Lung microvascular endothelial cell (primary cell): ENCODE results near the gene GABRE. TPM values are rescaled to one million over a fixed set of nuclear protein-coding genes. Genes with fewer than 3 reads are reported as not detected.
"Not testable (repeated sequence)": the region's sequence is repeated elsewhere in the genome, so short reads cannot be mapped to it uniquely, and the experiment has no call there.

Experiments
- DNase-seq, 2 donors: peaks; one replicate each; pipeline versions ENCODE4 v3.0.0 to v3.0.0-alpha.2; 2010; ENCODE audit warnings: low read depth in 2 of 2
- total RNA-seq: library from RNA; depleted of rRNA; stranded (reverse); fragments of >200 nt; gene quantifications from 2 replicates; pipeline ENCODE4 v1.2.1, GENCODE V29; 2014

GABRE gene
- total RNA-seq, 1 donor from 2014 or later: 20.0 TPM

DNA sequence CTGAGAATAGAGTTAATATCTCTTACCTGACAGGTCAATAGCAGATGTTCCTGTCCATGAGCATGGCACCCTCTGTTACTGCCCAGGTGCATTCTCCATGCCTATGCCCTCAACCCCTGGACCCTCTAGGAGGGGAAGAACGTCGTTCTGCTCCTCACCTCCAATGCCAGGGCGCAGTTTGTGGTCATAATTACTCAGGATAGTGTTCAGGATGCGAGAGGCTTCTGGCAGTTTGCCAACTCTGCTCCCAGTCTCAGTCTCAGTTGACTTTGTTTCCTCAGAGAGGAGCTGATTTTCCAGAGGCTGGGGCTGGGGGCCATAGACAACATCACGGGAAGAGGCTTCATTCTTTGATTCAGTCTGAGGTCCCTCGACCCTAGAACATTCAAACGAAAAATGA, 4.4 kb downstream of the GABRE start:
- DNase-seq: peak in 1 of 2 donors; percentile 10

DNA sequence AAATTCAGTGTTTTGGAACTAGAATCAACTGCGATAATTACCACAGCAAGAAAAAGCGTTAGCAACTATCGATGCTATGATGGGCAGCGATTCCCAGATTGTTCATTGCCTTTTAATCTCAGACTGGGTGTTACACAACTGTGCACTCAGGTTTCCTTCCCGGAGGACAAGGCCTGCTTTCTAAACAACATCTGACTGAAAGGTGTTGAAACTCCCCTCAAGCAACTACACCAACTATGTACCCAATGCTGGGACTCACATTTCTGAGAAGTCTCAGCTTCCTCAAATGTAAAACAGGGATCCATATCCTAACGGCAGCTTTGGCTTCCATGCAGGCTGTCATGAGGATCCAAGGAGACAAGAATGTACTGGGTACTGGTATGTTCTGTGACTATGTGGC, 8.2 kb downstream of the GABRE start:
- DNase-seq: no peak

DNA sequence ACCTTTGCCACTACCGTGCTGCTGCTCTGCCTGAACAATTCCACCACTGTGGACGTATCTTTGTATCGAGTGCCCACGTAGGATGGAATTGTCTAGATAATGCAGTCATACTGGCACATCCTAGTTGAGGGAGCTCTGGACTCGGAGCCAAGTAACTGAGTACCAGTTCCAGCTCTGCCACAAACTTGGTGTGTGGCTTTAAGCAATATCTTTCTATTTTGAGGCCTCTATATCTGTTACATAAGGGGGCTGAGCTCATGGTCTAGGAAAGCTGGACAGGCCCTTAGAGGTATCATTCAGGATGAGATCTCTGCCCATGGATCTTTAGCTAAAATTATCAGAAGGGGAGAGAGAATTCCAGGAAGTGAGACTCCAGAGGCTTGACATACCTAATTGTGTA, 12.4 kb downstream of the GABRE start:
- DNase-seq: no peak

DNA sequence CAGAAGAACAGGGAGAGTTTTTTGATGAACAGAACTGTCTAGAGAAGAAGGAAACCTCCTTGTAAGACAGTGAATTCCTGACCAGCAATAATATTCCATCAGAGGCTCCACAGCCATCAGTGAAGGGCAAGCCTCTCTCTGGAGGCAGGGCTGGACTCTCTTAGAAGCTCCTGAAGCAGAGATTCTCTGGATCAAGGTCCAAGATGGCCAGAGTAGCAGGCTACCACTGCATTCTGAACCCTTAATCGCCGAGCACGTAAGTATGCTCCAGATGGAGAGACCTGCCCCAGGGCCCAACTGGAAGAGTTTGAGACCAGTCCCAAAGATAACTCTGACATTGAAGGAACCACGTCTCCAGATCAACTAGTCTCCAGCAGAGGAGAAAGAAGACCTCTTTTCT, 16.4 kb downstream of the GABRE start:
- no peak for DNase-seq

DNA sequence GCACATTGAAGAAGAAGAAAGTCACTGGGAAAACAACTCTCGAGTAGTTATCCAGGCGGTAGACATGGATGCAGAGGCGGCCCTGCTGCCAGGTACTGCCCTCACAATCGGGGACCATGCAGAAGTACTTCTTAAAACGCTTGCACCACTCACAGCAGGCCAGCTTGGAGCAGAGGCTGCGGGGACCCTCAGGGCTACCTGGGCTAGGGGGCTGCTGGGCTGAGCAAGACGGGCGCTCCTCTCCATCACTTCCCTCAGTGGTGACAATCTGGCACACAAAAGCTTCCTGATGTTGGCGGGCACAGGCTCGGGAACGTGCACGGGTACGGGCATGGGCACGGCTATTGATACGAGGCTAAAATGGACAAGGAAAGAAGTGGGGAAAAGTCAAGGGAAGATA, 19.7 kb downstream of the GABRE start:
- no peak for DNase-seq

DNA sequence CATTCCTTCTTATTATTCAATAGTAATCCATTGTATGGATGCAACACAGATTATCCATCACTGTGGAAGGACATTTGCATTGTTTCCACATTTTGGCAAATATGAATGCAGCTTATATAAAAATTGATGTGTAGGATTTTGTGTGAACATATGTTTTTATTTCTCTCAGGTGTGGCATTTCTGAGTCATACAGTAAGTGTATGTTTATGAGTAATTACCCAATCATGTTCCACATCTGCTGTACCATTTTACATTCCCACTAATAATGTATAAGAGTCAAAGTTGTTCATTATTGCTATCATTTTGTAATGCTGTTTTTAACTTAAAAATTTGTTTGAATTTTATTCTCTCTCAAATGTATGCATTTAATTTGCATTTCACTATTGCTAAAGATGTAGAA, 36.3 kb downstream of the GABRE start:
- DNase-seq: no peak

DNA sequence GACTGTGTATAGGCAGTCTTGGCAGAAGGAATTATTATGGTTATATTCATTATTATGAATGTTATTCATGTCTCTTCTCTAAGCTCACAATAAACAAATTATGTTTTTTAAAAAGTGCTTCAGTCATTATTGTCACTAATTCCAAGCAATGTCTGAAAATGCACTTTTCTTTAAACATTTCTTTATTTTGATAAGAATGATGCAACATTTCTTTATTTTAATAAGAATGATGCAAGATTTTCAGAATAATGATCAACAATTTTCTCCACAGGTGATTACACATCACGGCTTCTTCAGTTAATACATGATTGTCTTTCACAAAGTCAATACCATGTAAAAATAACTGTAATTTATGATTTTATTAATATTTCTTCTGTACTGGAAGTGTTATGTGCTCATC, 39.1 kb downstream of the GABRE start:
- DNase-seq: no peak

DNA sequence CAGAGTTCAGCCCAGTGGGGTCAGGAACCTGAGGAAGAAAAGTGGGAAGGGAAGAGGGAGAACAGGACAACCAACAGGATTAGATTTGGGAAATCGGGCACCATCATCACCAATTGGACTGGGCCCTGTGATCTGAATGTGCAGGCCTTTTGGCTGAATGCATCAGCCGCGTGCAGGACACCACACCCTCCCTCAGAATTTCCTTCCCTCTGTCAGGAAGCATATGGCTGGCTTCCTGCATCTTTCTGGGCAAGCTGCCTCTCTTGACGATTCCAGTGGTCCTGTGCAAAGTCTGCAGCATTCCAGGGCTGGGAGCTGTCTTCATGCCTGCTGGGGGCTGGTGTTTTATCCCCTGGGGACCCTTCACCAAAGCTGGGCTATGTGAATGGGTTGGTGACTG, 45.4 kb downstream of the GABRE start:
- no peak for DNase-seq

DNA sequence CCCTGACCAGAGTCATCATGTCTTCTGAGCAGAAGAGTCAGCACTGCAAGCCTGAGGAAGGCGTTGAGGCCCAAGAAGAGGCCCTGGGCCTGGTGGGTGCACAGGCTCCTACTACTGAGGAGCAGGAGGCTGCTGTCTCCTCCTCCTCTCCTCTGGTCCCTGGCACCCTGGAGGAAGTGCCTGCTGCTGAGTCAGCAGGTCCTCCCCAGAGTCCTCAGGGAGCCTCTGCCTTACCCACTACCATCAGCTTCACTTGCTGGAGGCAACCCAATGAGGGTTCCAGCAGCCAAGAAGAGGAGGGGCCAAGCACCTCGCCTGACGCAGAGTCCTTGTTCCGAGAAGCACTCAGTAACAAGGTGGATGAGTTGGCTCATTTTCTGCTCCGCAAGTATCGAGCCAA, 50.8 kb downstream of the GABRE start:
- no peak for DNase-seq

DNA sequence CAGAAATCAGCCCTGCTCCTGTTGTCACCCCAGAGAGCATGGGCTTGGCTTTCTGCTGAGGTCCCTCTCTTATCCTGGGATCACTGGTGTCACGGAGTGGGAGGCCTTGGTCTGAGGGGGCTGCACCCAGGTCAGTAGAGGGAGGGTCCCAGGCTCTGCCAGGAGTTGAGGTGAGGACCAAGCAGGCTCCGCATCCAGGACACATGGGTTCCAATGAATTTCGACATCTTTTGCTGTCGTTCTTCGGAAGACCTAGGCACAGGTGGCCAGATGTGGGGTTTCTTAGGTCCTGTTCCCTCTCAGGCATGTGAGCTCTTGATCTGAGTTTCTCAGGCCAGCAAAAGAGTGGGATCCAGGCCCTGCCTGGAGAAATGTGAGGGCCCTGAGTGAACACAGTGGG, 51.8 kb downstream of the GABRE start:
- no peak for DNase-seq

DNA sequence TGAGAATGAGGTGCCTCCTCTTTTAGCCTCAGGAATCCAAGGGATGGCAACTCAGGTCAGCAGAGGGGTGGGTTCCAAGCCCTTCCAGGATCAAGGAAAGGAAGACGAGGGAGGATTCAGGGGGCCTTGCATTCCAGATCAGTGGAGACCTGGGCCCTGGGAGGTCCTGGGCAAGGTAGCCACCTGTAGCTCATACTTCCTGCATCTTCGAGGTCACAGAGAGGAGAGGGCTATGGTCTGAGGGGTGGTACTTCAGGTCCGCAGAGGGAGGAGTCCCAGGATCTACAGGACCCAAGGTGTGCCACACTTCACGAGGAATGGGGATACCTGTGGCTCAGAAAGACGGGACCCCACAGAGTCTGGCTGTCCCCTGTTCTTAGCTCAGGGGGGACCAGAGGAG, 52.6 kb downstream of the GABRE start:
- no peak for DNase-seq

DNA sequence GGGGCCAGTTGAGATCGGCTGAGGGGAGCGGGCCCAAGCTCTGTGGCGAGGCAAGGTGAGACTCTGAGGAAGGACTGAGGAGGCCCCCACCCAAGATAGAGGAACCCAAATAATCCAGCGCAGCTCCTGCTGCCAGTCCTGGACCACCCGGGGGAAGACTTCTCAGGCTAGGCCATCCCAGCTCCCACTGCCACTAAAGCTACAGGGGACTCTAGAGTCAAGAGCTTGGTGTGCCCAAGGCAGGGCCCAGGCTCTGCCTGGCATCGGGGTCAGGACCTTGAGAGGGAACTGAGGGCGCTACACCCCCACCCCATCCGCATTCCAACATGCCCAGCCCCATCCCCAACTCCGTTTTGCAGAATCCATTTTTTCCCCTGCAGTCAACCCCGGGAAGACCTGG, 53.2 kb downstream of the GABRE start:
- DNase-seq: no peak

DNA sequence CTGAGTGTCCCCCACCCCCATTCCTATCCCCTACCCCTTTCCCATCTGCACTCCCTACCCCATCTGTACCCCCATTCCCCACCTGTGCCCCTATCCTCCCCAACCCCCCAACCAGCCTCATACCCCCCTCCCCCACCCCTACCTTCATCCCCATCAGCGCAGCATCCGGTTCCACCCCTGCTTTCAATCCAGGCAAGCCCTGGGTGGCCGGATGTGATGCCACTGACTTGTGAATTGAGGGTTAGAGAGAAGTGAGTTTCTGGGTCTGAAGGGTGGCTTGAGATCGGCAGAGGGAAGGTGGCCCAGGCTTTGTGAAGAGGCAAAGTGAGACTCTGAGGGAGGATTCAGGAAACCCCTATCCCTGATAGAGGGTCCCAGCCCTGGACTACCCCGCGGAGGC, 53.9 kb downstream of the GABRE start:
- DNase-seq: no peak

DNA sequence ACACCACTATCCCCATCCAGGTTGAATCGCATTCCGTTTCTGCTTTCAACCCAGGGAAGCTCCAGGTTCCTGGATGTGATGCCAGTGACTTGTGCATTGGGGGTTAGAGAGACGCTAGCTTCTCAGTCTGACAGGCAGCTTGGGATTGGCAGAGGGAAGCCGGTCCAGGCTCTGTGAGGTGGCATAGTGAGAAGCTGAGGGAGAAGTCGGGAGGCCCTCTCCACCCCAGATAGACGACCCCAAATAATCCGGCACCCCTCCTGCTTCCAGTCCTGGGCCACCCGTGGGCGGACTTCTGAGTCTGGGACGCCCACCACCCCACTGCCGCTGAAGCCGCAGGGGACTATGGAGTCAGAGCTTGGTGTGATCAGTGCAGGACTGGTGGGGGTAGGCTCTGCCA, 54.4 kb downstream of the GABRE start:
- DNase-seq: no peak

DNA sequence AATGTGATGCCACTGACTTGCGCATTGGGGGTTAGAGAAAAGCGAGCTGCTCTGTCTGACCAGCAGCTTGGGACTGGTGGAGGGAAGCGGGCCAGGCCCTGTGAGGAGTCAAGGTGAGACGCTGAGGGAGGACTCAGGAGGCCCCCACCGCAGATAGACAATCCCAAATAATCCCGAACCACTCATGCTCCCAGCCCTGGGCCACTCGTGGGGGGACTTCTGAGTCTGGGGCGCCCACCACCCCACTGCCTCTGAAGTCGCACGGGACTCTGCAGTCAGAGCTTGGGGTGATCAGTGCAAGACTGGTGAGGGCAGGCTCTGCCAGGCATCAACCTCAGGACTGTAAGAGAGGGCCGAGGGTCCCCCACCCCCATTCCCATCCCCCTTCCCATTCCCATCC, 54.9 kb downstream of the GABRE start:
- no peak for DNase-seq

DNA sequence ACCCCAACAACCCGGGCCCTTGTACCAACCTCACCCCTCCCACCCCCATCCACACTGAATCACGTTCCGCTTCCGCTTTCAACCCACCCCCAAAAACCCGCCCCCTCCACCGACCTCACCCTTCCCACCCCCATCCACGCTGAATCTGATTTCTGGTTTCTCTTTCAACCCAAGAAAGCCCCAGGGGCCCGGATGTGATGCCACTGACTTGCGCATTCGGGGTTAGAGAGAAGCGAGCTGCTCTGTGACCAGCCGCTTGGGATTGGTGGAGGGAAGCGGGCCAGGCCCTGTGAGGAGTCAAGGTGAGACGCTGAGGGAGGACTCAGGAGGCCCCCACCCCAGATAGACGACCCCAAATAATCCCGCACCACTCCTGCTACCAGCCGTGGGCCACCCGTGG, 55.7 kb downstream of the GABRE start:
- not testable (repeated sequence) for DNase-seq

DNA sequence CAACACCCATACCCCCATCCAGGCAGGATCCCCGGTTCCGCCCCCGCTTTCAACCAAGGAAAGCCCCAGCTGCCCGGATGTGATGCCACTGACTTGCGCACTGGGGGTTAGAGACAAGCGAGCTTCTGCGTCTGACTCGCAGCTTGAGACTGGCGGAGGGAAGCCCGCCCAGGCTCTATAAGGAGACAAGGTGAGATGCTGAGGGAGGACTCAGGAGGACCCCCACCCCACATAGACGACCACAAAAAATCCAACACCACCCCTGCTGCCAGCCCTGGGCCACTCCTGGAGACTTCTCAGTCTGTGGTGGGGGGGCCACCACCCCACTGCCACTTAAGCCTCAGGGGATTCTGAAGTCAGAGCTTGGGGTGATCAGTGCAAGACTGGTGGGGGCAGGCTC, 61.7 kb downstream of the GABRE start, which contains the start of gene MAGEA4:
Gene MAGEA4 (plus strand): TSS at position 110 of the 400 bp plus-strand sequence. CDS start 10,776 bp downstream, outside the sequence.
- DNase-seq: no peak

DNA sequence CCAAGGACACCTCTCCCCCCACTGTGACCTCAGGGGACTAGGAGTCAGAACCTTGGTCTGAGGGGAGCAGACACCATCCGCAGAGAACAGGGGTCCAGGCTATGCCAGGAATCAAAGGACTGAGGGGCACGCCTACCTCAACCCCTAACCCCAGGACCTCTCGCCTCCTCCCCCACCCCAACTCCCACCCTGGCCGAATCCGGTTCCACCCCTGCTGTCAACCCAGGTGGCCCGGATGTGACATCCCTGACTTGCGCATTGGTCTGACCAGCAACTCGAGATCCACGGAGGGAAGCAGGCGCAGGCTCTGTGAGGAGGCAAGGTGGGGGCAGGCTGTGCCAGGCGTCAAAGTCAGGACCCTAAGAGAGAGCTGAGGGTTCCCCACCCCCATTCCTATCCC, 62.3 kb downstream of the GABRE start:
- no peak for DNase-seq

DNA sequence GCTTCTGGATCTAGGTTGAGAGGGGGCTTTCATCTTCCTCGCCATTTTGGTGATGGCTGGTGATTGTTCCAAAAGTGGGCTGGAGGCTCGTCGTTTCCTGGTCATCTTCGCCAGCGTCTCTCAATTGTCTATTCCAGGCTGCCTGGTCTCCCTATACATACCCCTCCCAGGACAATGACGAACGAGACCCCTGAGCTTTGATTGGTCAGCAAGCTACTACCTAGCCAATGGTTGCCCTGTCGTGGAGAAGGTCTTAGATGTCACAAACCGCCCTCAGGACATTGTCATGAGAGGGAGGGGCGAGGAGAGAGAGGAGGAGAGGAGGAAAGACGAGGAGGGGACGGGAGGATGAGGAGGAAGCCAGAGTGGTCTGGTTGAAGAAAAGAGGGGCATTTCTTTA, 69.5 kb downstream of the GABRE start:
- DNase-seq: no peak

Other genes starting within 250 kb of the GABRE start
- gene CNGA2, start 239.9 kb downstream of the GABRE start, total RNA-seq: not detected in 2 replicates
- gene MAGEA4, start 61.8 kb downstream of the GABRE start, total RNA-seq: not detected in 2 replicates
- not detected in 2 replicates for gene MAGEA10, start 163.9 kb upstream of the GABRE start, total RNA-seq